Neural crest cell (in vitro differentiated cells): Measurements from ENCODE around the gene OR10P1. TPM values are rescaled to one million over a fixed set of nuclear protein-coding genes. Genes with fewer than 3 reads are reported as not detected.

ENCODE experiments used
- DNase-seq: peaks from one replicate; pipeline ENCODE4 v3.0.0; 2021; ENCODE audit warnings: low read depth, mixed read lengths, low spot score
- H3K27ac Mint-ChIP-seq: one replicate; pipeline ENCODE4 v1.8.0; 2021; ENCODE audit warnings: mild to moderate bottlenecking, mixed read lengths; ENCODE audit not compliant: unreplicated experiment
- H3K27me3 Mint-ChIP-seq: 2 replicates; pipeline ENCODE4 v1.8.0; 2021; ENCODE audit warnings: low read depth, mild to moderate bottlenecking, mixed read lengths
- H3K36me3 Mint-ChIP-seq: 2 replicates; pipeline ENCODE4 v1.8.0; 2021; ENCODE audit warnings: low read depth, mild to moderate bottlenecking, mixed read lengths
- H3K4me1 Mint-ChIP-seq: 2 replicates; pipeline ENCODE4 v1.8.0; 2021; ENCODE audit warnings: mixed read lengths
- H3K4me3 Mint-ChIP-seq: one replicate; pipeline ENCODE4 v1.8.0; 2021; ENCODE audit warnings: mild to moderate bottlenecking, mixed read lengths
- H3K9me3 Mint-ChIP-seq: 2 replicates; pipeline ENCODE4 v1.8.0; 2021; ENCODE audit warnings: mixed read lengths
- total RNA-seq: library from RNA; stranded (reverse); gene quantifications from 2 replicates; pipeline ENCODE4 v1.2.1, GENCODE V29; 2021
- TF ChIP-seq, protein P1 (sequence below): fragments of 200-600 bp; sonication (generic); conservative IDR thresholded peaks from 2 replicates; pipeline ENCODE4 v1.5.0; 2021; ENCODE audit warnings: antibody characterized with exemption, mild to moderate bottlenecking

Gene OR10P1
- total RNA-seq, 1 donor from 2014 or later: not detected

DNA sequence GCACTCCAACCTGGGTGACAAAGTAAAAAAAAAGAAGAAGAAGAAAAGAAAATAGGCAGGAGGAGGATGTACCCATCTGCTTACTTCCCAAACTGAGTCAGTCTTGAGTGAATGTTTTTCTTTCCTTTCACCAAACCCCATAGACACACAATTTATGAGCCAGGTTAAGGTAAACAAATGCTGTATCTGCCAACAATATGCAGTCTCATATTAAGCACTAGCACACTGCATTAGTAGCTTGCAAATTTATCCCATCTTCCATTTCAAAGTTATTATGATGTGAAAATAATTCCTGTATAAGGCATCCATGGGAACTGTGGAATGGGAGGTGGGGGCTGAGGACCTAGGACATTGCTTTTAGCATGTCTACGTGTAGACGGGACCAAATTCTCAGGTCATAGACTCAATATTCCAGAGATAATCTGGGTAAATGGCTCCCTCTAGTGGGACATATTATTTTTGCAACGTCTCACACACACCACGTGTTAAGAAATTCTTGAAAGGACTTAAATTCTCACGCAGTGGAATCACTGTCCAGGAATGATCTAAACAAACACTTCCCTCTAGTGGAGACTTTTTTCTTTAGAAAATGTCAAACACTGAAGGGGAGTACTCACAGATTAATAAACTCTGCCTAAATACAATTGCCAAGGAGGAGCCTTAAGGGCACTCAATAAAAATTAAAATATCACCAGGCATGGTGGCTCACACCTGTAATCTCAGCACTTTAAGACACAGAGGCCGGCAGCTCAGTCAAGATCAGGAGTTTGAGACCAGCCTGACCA lies 17.1 kb upstream of the OR10P1 start:
- no peak overlapping the region for H3K27ac Mint-ChIP-seq

DNA sequence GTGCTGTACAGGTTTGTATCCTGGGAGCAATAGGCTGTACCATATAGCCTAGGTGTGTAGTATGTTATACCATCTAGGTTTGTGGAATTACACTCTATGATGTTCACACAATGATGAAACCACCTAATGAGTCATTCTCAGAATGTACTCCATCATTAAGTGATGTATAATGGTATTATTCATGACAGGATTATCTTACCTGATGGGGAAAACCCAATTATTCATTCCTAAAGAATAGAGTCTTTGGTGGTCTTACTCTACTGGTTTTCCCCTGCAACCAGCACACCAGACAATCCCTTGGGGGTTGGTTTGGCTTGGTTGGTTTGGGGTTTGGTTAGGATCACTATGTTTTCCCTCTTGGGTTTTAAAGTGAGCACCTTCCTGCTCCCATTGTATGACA lies 12.6 kb upstream of the OR10P1 start:
- no peak overlapping the region for H3K27ac Mint-ChIP-seq
- DNase-seq: no peak
- no peaks in the 10 kb centered on the region for H3K36me3 Mint-ChIP-seq
- TF ChIP-seq, protein P1, sequence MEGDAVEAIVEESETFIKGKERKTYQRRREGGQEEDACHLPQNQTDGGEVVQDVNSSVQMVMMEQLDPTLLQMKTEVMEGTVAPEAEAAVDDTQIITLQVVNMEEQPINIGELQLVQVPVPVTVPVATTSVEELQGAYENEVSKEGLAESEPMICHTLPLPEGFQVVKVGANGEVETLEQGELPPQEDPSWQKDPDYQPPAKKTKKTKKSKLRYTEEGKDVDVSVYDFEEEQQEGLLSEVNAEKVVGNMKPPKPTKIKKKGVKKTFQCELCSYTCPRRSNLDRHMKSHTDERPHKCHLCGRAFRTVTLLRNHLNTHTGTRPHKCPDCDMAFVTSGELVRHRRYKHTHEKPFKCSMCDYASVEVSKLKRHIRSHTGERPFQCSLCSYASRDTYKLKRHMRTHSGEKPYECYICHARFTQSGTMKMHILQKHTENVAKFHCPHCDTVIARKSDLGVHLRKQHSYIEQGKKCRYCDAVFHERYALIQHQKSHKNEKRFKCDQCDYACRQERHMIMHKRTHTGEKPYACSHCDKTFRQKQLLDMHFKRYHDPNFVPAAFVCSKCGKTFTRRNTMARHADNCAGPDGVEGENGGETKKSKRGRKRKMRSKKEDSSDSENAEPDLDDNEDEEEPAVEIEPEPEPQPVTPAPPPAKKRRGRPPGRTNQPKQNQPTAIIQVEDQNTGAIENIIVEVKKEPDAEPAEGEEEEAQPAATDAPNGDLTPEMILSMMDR: no peak
- peaks cover 6% of the 10 kb centered on the region for H3K27me3 Mint-ChIP-seq
- no peak overlapping the region for H3K4me3 Mint-ChIP-seq
- peaks cover 6% of the 10 kb centered on the region for H3K4me1 Mint-ChIP-seq
- H3K9me3 Mint-ChIP-seq: no peaks in the 10 kb centered on the region

More for the DNA sequence above, 17.1 kb upstream of the OR10P1 start:
- Mint-ChIP-seq H3K27me3 (peaks cover 2% of the 10 kb centered on the region), H3K36me3 (peaks cover 11% of the 10 kb centered on the region), H3K4me1 (peaks cover 6% of the 10 kb centered on the region), H3K9me3 (peaks cover 27% of the 10 kb centered on the region), H3K4me3 (no peak overlapping the region)
- TF ChIP-seq, protein P1: peak; percentile 97
- peak; percentile 71 for DNase-seq

DNA sequence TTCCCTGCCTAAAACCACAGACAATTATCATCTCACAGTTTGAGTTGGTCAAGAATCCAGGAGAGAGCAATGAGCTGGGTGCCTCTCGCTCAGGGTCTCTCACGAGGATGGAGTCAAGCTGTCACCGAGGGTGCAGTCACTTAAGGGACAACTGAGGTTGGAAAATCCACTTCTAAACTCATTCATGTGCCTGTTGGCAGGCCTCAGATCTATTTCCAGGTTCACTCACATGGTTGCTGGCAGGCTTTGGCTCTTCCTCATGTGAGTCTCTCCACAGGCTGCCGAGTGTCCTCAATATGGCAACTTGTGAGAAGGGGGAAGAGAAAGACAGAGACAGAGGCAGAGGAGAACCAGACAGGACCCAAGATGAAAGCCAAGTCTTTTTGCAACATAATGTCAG lies 10.5 kb upstream of the OR10P1 start:
- no peaks in the 10 kb centered on the region for H3K9me3 Mint-ChIP-seq

DNA sequence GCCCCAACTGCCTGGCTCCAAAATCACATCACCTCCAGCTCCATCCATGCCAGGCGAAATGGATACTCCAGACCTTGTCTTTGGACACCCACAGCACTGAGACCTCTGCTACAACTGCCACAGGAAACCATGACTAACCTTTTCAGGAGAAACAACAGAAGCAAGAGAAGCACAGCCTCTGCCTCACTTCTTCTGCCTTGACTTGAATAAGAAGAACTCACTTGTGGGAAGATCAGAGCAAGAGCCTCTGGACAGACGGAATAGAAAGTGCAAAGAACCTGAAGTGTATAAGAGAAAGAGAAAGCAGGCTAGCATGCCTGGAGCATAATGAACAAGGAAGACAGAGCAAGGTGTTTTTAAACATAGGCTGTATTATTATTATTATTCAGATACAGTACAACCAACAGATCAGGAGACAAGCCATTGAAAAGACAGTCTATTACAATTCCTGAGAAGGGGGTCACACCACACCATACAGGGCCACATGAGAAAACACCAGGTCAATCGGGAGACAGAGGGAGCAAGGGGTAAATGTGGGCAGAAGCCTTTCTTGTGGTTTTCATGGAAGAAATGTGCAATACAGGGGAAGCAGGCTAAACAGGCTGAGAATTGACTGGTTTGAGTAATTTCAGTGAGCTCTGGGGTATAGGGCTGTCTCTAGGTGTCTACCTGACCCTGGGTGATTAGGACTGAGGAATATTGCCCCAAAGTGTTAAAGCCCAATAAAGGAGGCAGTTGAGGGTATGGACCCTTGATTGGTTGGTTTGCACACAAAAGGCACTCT lies 7.4 kb upstream of the OR10P1 start:
- Mint-ChIP-seq H3K4me1 (no peaks in the 10 kb centered on the region), H3K27me3 (peaks cover 4% of the 10 kb centered on the region), H3K27ac (no peak overlapping the region), H3K9me3 (no peaks in the 10 kb centered on the region), H3K4me3 (no peak overlapping the region), H3K36me3 (no peaks in the 10 kb centered on the region)
- DNase-seq: no peak
- TF ChIP-seq, protein P1: no peak

More for the DNA sequence above, 10.5 kb upstream of the OR10P1 start:
- no peak overlapping the region for H3K27ac Mint-ChIP-seq
- TF ChIP-seq, protein P1: no peak
- H3K27me3 Mint-ChIP-seq: peaks cover 4% of the 10 kb centered on the region
- H3K36me3 Mint-ChIP-seq: no peaks in the 10 kb centered on the region
- H3K4me3 Mint-ChIP-seq: no peak overlapping the region
- DNase-seq: no peak
- H3K4me1 Mint-ChIP-seq: no peaks in the 10 kb centered on the region

DNA sequence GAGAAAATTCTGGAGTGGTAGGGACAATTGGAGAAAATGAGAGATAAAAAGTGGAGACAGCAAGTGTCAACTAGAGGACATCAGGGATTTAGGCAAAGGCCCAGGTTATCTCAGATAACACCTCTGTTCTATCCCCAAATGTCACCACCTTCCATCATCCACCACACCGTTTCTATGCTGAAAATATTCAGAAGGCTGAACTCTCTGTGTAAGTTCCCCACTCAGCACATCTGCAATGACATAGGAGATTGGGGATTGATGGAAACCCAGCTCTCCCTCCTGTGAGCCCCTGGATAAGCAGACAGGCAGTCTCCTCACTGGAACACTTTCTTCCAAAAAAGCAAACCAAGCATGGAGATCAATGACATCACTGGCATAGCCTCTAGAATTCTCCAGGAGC lies 5.6 kb upstream of the OR10P1 start:
- no peaks in the 10 kb centered on the region for H3K36me3 Mint-ChIP-seq
- H3K9me3 Mint-ChIP-seq: no peaks in the 10 kb centered on the region
- TF ChIP-seq, protein P1: no peak
- H3K4me1 Mint-ChIP-seq: no peaks in the 10 kb centered on the region
- H3K27ac Mint-ChIP-seq: no peak overlapping the region
- peaks cover 4% of the 10 kb centered on the region for H3K27me3 Mint-ChIP-seq
- no peak overlapping the region for H3K4me3 Mint-ChIP-seq
- DNase-seq: no peak
